Panc1 (cell line): ENCODE measurements around the gene LRP5. TPM values are rescaled to one million over a fixed set of nuclear protein-coding genes. Genes with fewer than 3 reads are reported as not detected.

Experiments used
- ATAC-seq: fragments of 200-7000 bp; cut with Tn5 transposase; 2 replicates; pipeline ENCODE4 v1.9.1; 2020; ENCODE audit warnings: mild to moderate bottlenecking, moderate library complexity
- BruUV-seq: library from RNA; stranded (reverse); fragments of 400-500 nt; replicated peaks from 2 replicates; lab custom pipeline; 2021; lab: Mats Ljungman, UMichigan
- CTCF ChIA-PET: fragments of 300-600 bp; sonication (Branson Sonifier 250); formaldehyde crosslinking; loops from one replicate; lab custom pipeline; 2022; ENCODE audit warnings: antibody characterized with exemption; lab: Charles Lee
- POLR2A ChIA-PET: fragments of 300-600 bp; sonication (Branson Sonifier 250); formaldehyde crosslinking; loops from one replicate; lab custom pipeline; 2022; ENCODE audit warnings: antibody characterized with exemption; lab: Charles Lee
- DNase-seq: peaks from one replicate; pipeline ENCODE4 v3.0.0-alpha.2; 2010; ENCODE audit warnings: low read depth, low spot score
- H3K27ac ChIP-seq: 2 replicates; pipeline ENCODE4 v1.5.1; 2011; ENCODE audit warnings: mild to moderate bottlenecking, low read length, inconsistent platforms
- H3K27me3 ChIP-seq: fragments of 200-500 bp; sonication (Bioruptor generic); 2 replicates; pipeline ENCODE4 v1.6.0; 2014; ENCODE audit warnings: low read length, inconsistent platforms; ENCODE audit not compliant: control insufficient read depth, insufficient read depth
- H3K36me3 ChIP-seq: fragments of 200-500 bp; sonication (Bioruptor generic); 2 replicates; pipeline ENCODE4 v1.5.1; 2014; ENCODE audit warnings: inconsistent platforms, mild to moderate bottlenecking, low read length, moderate library complexity; ENCODE audit not compliant: control insufficient read depth, insufficient read depth
- H3K4me1 ChIP-seq: 2 replicates; pipeline ENCODE4 v1.5.1; 2011; ENCODE audit warnings: inconsistent platforms, mild to moderate bottlenecking, low read length, moderate library complexity; ENCODE audit not compliant: control insufficient read depth, insufficient read depth
- H3K4me3 ChIP-seq, 2 experiments: 2 replicates each; pipeline ENCODE4 v1.5.1; 2011 to 2012; ENCODE audit warnings: low read depth in 2 of 2, low read length in 2 of 2, mild to moderate bottlenecking in 2 of 2, inconsistent platforms in 1 of 2, moderate library complexity in 1 of 2
- H3K9me3 ChIP-seq: fragments of 200-500 bp; sonication (Bioruptor generic); 2 replicates; pipeline ENCODE4 v1.5.1; 2014; ENCODE audit warnings: low read depth, mild to moderate bottlenecking, inconsistent platforms, low read length, moderate library complexity; ENCODE audit not compliant: control insufficient read depth, insufficient read depth
- POLR2AphosphoS5 ChIP-seq: IDR thresholded peaks from 2 replicates; pipeline ENCODE4 v1.6.1; 2012; ENCODE audit warnings: mild to moderate bottlenecking, low read depth, low read length, moderate library complexity
- SIN3A ChIP-seq: IDR thresholded peaks from 2 replicates; pipeline ENCODE4 v1.6.1; 2012; ENCODE audit warnings: low read depth, mild to moderate bottlenecking, low read length, moderate library complexity, borderline replicate concordance; ENCODE audit not compliant: insufficient read depth
- TCF7L2 ChIP-seq: IDR thresholded peaks from 2 replicates; pipeline ENCODE4 v1.6.1; 2011; ENCODE audit warnings: mild to moderate bottlenecking, low read depth, low read length, inconsistent platforms
- in situ Hi-C: cut with HindIII; loops from 2 replicates; pipeline ENCODE4 v1.10.0; 2016; ENCODE audit warnings: low sequenced_read_pairs, low pct_unique_long_range_greater_than_20kb
- intact Hi-C: fragments of 100-400 bp; cut with micrococcal nuclease; formaldehyde crosslinking; loops from one replicate; pipeline ENCODE4 v1.10.0; 2022; ENCODE audit not compliant: unreplicated experiment
- total RNA-seq: library from RNA; stranded (reverse); gene quantifications from one replicate; pipeline ENCODE4 v1.2.1, GENCODE V29; 2021; ENCODE audit not compliant: unreplicated experiment
- TF ChIP-seq, protein P1 (sequence below): fragments of 450-650 bp; IDR thresholded peaks from 2 replicates; pipeline ENCODE4 v1.5.1; 2017; ENCODE audit warnings: mild to moderate bottlenecking
- TF ChIP-seq, protein P2 (sequence below), 2 experiments: IDR thresholded peaks; 2 replicates each; pipeline ENCODE4 v1.6.1; 2011 to 2012; ENCODE audit warnings: low read depth in 2 of 2, control low read depth in 1 of 2, low read length in 1 of 2, mild to moderate bottlenecking in 1 of 2, moderate library complexity in 1 of 2; ENCODE audit not compliant: insufficient read depth in 1 of 2

Gene LRP5
- total RNA-seq, 1 experiment from 2014 or later = 171 TPM

DNA sequence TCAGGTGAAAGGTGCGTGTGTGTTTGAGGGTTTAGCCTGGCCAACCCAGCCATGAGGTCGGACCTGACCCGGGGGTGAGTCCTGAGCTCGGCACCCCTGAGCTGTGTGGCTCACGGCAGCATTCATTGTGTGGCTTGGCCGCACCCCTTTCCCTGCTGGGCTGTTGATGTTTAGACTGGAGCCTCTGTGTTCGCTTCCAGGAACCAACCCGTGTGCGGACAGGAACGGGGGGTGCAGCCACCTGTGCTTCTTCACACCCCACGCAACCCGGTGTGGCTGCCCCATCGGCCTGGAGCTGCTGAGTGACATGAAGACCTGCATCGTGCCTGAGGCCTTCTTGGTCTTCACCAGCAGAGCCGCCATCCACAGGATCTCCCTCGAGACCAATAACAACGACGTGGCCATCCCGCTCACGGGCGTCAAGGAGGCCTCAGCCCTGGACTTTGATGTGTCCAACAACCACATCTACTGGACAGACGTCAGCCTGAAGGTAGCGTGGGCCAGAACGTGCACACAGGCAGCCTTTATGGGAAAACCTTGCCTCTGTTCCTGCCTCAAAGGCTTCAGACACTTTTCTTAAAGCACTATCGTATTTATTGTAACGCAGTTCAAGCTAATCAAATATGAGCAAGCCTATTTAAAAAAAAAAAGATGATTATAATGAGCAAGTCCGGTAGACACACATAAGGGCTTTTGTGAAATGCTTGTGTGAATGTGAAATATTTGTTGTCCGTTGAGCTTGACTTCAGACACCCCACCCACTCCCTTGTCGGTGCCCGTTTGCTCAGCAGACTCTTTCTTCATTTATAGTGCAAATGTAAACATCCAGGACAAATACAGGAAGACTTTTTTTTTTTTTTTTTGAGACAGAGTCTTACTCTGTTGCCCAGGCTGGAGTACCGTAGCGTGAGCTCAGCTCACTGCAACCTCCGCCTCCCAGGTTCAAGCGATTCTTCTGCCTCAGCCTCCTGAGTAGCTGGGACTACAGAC lies 94.2 kb downstream of the LRP5 start:
- CTCF ChIA-PET = interaction anchor here (0.6 kb wide), 1 partner anchor 778 kb away, joined by 6 read pairs; no protein-coding TSS in a partner anchor
- POLR2A ChIA-PET = no interaction called here
- no TSS peak for BruUV-seq
- TF ChIP-seq, protein P1, sequence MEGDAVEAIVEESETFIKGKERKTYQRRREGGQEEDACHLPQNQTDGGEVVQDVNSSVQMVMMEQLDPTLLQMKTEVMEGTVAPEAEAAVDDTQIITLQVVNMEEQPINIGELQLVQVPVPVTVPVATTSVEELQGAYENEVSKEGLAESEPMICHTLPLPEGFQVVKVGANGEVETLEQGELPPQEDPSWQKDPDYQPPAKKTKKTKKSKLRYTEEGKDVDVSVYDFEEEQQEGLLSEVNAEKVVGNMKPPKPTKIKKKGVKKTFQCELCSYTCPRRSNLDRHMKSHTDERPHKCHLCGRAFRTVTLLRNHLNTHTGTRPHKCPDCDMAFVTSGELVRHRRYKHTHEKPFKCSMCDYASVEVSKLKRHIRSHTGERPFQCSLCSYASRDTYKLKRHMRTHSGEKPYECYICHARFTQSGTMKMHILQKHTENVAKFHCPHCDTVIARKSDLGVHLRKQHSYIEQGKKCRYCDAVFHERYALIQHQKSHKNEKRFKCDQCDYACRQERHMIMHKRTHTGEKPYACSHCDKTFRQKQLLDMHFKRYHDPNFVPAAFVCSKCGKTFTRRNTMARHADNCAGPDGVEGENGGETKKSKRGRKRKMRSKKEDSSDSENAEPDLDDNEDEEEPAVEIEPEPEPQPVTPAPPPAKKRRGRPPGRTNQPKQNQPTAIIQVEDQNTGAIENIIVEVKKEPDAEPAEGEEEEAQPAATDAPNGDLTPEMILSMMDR = no peak
- TF ChIP-seq POLR2AphosphoS5 = no peak
- peaks cover 11% of the 10 kb centered on the region for H3K36me3 ChIP-seq
- H3K27ac ChIP-seq = no peak overlapping the region
- H3K4me3 ChIP-seq = no peak overlapping the region
- ATAC-seq (no peak), DNase-seq (no peak)
- in situ Hi-C loops (no loop called here), intact Hi-C loops (no loop called here)
- H3K27me3 ChIP-seq = no peaks in the 10 kb centered on the region
- no peaks in the 10 kb centered on the region for H3K4me1 ChIP-seq
- H3K9me3 ChIP-seq = no peaks in the 10 kb centered on the region

DNA sequence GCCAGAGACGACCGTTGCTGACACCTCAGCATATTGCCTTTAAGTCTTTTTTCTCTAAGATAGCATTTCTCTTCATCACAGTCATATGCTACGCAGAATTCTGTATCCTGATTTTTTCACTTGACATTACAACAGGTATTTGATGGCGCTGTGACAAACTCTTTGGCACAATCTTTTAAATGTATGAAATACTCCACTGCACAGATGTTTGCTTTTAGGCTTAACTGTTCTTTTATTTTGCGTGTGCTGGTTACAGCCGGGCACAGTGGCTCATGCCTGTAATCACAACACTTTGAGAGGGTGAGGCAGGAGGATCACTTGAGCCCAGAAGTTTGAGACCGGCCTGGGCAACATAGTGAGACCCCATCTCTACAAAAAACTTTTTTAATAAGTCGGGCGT lies 96.1 kb downstream of the LRP5 start:
- Histone ChIP-seq H3K36me3 (peaks cover 11% of the 10 kb centered on the region), H3K27me3 (no peaks in the 10 kb centered on the region), H3K4me1 (no peaks in the 10 kb centered on the region), H3K9me3 (no peaks in the 10 kb centered on the region), H3K4me3 (no peak overlapping the region), H3K27ac (no peak overlapping the region)
- in situ Hi-C loops (no loop called here), intact Hi-C loops (no loop called here)
- ATAC-seq (no peak), DNase-seq (no peak)
- BruUV-seq = no TSS peak
- TF ChIP-seq POLR2AphosphoS5 (no peak), TCF7L2 (no peak), SIN3A (no peak)
- TF ChIP-seq, protein P2, sequence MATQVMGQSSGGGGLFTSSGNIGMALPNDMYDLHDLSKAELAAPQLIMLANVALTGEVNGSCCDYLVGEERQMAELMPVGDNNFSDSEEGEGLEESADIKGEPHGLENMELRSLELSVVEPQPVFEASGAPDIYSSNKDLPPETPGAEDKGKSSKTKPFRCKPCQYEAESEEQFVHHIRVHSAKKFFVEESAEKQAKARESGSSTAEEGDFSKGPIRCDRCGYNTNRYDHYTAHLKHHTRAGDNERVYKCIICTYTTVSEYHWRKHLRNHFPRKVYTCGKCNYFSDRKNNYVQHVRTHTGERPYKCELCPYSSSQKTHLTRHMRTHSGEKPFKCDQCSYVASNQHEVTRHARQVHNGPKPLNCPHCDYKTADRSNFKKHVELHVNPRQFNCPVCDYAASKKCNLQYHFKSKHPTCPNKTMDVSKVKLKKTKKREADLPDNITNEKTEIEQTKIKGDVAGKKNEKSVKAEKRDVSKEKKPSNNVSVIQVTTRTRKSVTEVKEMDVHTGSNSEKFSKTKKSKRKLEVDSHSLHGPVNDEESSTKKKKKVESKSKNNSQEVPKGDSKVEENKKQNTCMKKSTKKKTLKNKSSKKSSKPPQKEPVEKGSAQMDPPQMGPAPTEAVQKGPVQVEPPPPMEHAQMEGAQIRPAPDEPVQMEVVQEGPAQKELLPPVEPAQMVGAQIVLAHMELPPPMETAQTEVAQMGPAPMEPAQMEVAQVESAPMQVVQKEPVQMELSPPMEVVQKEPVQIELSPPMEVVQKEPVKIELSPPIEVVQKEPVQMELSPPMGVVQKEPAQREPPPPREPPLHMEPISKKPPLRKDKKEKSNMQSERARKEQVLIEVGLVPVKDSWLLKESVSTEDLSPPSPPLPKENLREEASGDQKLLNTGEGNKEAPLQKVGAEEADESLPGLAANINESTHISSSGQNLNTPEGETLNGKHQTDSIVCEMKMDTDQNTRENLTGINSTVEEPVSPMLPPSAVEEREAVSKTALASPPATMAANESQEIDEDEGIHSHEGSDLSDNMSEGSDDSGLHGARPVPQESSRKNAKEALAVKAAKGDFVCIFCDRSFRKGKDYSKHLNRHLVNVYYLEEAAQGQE (IDR thresholded peaks at IDR 0.05; ENCODE audit: insufficient read depth in 1 of 2, low read depth in 2 of 2, low read length in 1 of 2) = no peak
- TF ChIP-seq, protein P1 = no peak
- CTCF ChIA-PET = interaction anchor here (0.7 kb wide), 1 partner anchor 28 kb away, joined by 13 read pairs; no protein-coding TSS in a partner anchor
- POLR2A ChIA-PET = interaction anchor here (0.6 kb wide), 1 partner anchor 80 kb away, joined by 3 read pairs; no protein-coding TSS in a partner anchor
